ENCODE measurements around the gene ANKS1B. TPM values are rescaled to one million over a fixed set of nuclear protein-coding genes. Genes with fewer than 3 reads are reported as not detected.

The ANKS1B gene
- total and polyA plus RNA-seq, 10 of the 15 experiments (the other 5 are each of a cell fraction or from before 2014, with no cell fraction given), result 0.16 to 1.3 (median 0.82) TPM; not detected in 7

DNA sequence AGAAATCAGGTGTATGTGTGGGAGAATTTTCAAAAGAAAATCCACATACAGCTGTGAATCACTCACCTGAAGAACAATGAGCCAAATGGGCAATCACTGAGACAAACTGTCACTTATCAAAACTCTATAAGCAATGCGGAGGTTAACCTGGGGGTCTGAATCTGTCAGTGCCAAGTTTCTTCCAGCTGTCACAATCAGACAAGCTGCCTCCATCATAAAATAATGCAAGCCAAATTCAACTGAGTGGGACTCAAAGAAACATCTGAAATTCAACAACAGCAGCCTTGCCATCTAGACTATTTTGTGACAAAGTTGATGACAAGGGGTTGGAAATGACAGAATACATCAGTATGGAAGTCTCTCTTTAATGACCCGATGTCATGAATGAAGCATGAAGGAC is 276.9 kb downstream of the ANKS1B start:
- Histone ChIP-seq H3K9me3 (replicated peaks; ENCODE audit: control insufficient read depth, insufficient read depth, low read length) (no peaks in the 10 kb centered on the region), H3K27me3 (replicated peaks in 1 of 2; ENCODE audit: control insufficient read depth in 2 of 2, insufficient read depth in 2 of 2, low read length in 1 of 2) (no peaks in the 10 kb centered on the region), H3K9ac (ENCODE audit: control insufficient read depth, insufficient read depth, low read length) (no peak overlapping the region), H3K4me2 (ENCODE audit: control insufficient read depth, insufficient read depth) (no peak overlapping the region), H2AFZ (ENCODE audit: control insufficient read depth, low read depth, low read length) (no peak overlapping the region), H3K4me3 (no peak overlapping the region), H4K20me1 (ENCODE audit: control insufficient read depth, insufficient read depth) (no peaks in the 10 kb centered on the region), H3K27ac (ENCODE audit: control insufficient read depth, insufficient read depth) (no peak overlapping the region), H3K79me2 (ENCODE audit: control insufficient read depth, insufficient read depth, low read length) (no peaks in the 10 kb centered on the region), H3K4me1 (ENCODE audit: control insufficient read depth, insufficient read depth, low read length) (no peaks in the 10 kb centered on the region), H3K36me3 (ENCODE audit: control insufficient read depth in 2 of 2, insufficient read depth in 2 of 2, low read length in 1 of 2) (no peaks in the 10 kb centered on the region)
- CTCF ChIA-PET, result no interaction called here
- RAD21 ChIA-PET (ENCODE audit: unreplicated experiment), result no interaction called here
- ATAC-seq (no peak), FAIRE-seq (no peak), DNase-seq (ENCODE audit: low read depth, low spot score) (no peak)
- in situ Hi-C loops (cut with MboI) (no loop called here), intact Hi-C loops (cut with micrococcal nuclease; ENCODE audit: unreplicated experiment) (no loop called here)
- POLR2A ChIA-PET, result no interaction called here
- no TSS peak for BruUV-seq (replicated peaks)
- SMC1A ChIA-PET (ENCODE audit: uncharacterized antibody, unreplicated experiment), result interaction anchor here (0.6 kb wide), 1 partner anchor 406 kb away, joined by 3 read pairs; no protein-coding TSS in a partner anchor
- 51% methylated on average over 2 of the region's 2 CpGs for WGBS (ENCODE audit: insufficient coverage, insufficient replicate concordance, low lambda C conversion rate, missing lambda C conversion rate)
- TF ChIP-seq, protein P1, sequence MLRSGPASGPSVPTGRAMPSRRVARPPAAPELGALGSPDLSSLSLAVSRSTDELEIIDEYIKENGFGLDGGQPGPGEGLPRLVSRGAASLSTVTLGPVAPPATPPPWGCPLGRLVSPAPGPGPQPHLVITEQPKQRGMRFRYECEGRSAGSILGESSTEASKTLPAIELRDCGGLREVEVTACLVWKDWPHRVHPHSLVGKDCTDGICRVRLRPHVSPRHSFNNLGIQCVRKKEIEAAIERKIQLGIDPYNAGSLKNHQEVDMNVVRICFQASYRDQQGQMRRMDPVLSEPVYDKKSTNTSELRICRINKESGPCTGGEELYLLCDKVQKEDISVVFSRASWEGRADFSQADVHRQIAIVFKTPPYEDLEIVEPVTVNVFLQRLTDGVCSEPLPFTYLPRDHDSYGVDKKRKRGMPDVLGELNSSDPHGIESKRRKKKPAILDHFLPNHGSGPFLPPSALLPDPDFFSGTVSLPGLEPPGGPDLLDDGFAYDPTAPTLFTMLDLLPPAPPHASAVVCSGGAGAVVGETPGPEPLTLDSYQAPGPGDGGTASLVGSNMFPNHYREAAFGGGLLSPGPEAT (IDR thresholded peaks at IDR 0.05; ENCODE audit: low read depth), result no peak

DNA sequence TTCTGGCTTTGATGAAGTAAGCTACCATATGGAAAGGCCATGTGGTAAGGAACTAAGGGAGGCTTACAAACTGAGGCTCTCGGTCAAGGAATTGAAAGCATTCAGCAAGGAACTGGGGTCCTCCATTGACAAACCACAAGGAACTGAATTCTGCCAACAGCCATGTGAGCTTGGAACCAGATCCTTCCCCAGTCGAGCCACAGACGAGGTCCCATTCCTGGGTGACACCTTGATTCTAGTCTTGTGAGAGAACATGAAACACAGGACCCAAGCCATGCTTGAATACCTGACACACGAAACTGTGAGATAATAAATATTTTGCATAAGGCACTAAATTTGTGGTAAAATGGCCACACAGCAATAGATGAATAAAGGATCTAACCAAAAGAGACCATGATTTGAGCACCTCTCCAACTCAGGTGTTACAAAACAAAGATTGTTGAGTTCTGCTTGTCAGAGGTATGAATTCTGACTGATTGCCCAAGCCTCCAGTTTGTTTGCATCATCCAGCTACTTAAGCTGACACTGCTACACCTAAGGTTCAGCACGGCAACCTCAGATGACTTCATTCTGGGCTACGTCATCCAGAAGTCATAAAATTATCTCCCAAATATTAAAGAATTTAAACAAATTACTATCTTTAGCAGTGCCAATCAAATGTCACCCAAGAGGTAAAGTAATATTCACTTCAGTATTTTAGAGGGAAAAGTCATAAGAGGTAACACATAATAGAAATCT is 277.8 kb downstream of the ANKS1B start:
- Histone ChIP-seq H3K79me2 (ENCODE audit: control insufficient read depth, insufficient read depth, low read length) (no peaks in the 10 kb centered on the region), H3K9me3 (replicated peaks; ENCODE audit: control insufficient read depth, insufficient read depth, low read length) (no peaks in the 10 kb centered on the region), H3K27me3 (replicated peaks in 1 of 2; ENCODE audit: control insufficient read depth in 2 of 2, insufficient read depth in 2 of 2, low read length in 1 of 2) (no peaks in the 10 kb centered on the region), H3K4me1 (ENCODE audit: control insufficient read depth, insufficient read depth, low read length) (no peaks in the 10 kb centered on the region), H3K4me3 (no peak overlapping the region), H2AFZ (ENCODE audit: control insufficient read depth, low read depth, low read length) (no peak overlapping the region), H3K27ac (ENCODE audit: control insufficient read depth, insufficient read depth) (no peak overlapping the region), H3K36me3 (ENCODE audit: control insufficient read depth in 2 of 2, insufficient read depth in 2 of 2, low read length in 1 of 2) (no peaks in the 10 kb centered on the region), H3K4me2 (ENCODE audit: control insufficient read depth, insufficient read depth) (no peak overlapping the region), H4K20me1 (ENCODE audit: control insufficient read depth, insufficient read depth) (no peaks in the 10 kb centered on the region), H3K9ac (ENCODE audit: control insufficient read depth, insufficient read depth, low read length) (no peak overlapping the region)
- CTCF ChIA-PET, result no interaction called here
- intact Hi-C loops (cut with micrococcal nuclease; ENCODE audit: unreplicated experiment), result no loop called here
- SMC1A ChIA-PET (ENCODE audit: uncharacterized antibody, unreplicated experiment), result no interaction called here
- WGBS (ENCODE audit: insufficient coverage, insufficient replicate concordance, low lambda C conversion rate, missing lambda C conversion rate), result 4% methylated on average over 6 of the region's 6 CpGs
- FAIRE-seq, result no peak
- POLR2A ChIA-PET, result no interaction called here
- BruUV-seq (replicated peaks), result no TSS peak
- in situ Hi-C loops (cut with MboI), result no loop called here
- DNase-seq (ENCODE audit: low read depth, low spot score), result no peak
- RAD21 ChIA-PET (ENCODE audit: unreplicated experiment), result no interaction called here
- no peak for ATAC-seq
- TF ChIP-seq, protein P2, sequence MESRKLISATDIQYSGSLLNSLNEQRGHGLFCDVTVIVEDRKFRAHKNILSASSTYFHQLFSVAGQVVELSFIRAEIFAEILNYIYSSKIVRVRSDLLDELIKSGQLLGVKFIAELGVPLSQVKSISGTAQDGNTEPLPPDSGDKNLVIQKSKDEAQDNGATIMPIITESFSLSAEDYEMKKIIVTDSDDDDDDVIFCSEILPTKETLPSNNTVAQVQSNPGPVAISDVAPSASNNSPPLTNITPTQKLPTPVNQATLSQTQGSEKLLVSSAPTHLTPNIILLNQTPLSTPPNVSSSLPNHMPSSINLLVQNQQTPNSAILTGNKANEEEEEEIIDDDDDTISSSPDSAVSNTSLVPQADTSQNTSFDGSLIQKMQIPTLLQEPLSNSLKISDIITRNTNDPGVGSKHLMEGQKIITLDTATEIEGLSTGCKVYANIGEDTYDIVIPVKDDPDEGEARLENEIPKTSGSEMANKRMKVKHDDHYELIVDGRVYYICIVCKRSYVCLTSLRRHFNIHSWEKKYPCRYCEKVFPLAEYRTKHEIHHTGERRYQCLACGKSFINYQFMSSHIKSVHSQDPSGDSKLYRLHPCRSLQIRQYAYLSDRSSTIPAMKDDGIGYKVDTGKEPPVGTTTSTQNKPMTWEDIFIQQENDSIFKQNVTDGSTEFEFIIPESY (IDR thresholded peaks at IDR 0.05), result no peak
- TF ChIP-seq ZNF274 (IDR thresholded peaks at IDR 0.05; ENCODE audit: insufficient read depth, insufficient read length) (no peak), PAX5 (IDR thresholded peaks at IDR 0.05; ENCODE audit: borderline replicate concordance, low read depth, low read length) (no peak), SREBF2 (IDR thresholded peaks at IDR 0.05; ENCODE audit: low read length) (no peak), KDM1A (IDR thresholded peaks at IDR 0.05; ENCODE audit: borderline replicate concordance) (no peak)
- TF ChIP-seq, protein P3, sequence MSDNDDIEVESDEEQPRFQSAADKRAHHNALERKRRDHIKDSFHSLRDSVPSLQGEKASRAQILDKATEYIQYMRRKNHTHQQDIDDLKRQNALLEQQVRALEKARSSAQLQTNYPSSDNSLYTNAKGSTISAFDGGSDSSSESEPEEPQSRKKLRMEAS (IDR thresholded peaks at IDR 0.05; ENCODE audit: low read depth, low read length), result no peak
- TF ChIP-seq, protein P4, sequence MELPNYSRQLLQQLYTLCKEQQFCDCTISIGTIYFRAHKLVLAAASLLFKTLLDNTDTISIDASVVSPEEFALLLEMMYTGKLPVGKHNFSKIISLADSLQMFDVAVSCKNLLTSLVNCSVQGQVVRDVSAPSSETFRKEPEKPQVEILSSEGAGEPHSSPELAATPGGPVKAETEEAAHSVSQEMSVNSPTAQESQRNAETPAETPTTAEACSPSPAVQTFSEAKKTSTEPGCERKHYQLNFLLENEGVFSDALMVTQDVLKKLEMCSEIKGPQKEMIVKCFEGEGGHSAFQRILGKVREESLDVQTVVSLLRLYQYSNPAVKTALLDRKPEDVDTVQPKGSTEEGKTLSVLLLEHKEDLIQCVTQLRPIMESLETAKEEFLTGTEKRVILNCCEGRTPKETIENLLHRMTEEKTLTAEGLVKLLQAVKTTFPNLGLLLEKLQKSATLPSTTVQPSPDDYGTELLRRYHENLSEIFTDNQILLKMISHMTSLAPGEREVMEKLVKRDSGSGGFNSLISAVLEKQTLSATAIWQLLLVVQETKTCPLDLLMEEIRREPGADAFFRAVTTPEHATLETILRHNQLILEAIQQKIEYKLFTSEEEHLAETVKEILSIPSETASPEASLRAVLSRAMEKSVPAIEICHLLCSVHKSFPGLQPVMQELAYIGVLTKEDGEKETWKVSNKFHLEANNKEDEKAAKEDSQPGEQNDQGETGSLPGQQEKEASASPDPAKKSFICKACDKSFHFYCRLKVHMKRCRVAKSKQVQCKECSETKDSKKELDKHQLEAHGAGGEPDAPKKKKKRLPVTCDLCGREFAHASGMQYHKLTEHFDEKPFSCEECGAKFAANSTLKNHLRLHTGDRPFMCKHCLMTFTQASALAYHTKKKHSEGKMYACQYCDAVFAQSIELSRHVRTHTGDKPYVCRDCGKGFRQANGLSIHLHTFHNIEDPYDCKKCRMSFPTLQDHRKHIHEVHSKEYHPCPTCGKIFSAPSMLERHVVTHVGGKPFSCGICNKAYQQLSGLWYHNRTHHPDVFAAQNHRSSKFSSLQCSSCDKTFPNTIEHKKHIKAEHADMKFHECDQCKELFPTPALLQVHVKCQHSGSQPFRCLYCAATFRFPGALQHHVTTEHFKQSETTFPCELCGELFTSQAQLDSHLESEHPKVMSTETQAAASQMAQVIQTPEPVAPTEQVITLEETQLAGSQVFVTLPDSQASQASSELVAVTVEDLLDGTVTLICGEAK (IDR thresholded peaks at IDR 0.05; ENCODE audit: borderline replicate concordance), result no peak
